Measurements from ENCODE around the gene UBE2E2. TPM values are rescaled to one million over a fixed set of nuclear protein-coding genes. Genes with fewer than 3 reads are reported as not detected.
A peak's percentile ranks its signal among the peaks of the same experiment; 100 is the strongest.
"Not testable (repeated sequence)": the region's sequence is repeated elsewhere in the genome, so short reads cannot be mapped to it uniquely, and the experiment has no call there.

UBE2E2 gene
- total RNA-seq, 1 donor from 2014 or later, result 89.8 TPM

DNA sequence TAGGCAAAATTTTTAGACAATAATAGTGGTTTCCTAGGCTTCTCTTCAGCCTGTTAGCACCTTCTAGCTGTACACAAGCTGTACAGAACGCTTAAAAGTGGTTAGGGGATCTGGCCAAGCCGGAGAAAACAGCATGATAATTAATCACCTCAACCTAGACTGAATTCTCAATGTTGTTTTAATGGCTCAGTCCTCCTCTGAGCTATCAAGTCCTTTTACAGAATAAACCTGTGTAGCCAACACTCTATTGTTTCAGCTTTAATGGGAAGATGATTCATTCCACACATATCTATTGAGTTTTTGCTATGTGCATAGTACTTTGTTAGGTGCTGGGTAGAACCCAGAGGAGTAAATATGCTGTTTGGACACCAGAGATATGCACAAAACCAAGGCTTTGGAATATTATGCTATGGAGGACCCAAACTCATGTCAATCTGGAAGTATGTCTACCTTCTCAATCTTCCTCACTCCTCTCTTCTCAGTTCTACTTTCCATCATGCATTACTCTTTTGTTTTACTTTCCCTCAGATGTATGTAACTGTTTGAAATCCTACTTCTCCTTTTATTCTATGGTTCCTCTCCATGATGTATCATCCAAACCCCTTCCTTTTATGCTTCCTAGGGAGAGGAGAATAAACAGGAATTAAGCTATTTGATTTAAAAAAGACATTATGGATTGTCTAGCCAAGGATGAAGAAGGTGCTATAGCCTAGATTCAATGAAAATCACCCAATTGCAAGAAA lies 27.6 kb upstream of the UBE2E2 start:
- H4K20me1 ChIP-seq (ENCODE audit: low read depth), result no peaks in the 10 kb centered on the region
- Mint-ChIP-seq H3K4me3 (no peak overlapping the region), H3K9me3 (peaks cover 3% of the 10 kb centered on the region), H3K36me3 (peaks cover 1% of the 10 kb centered on the region), H3K4me1 (peaks cover 2% of the 10 kb centered on the region), H3K27me3 (ENCODE audit: insufficient read depth, low read depth) (no peaks in the 10 kb centered on the region), H3K27ac (no peak overlapping the region)
- no peak overlapping the region for H2AFZ ChIP-seq (replicated peaks)
- no peaks in the 10 kb centered on the region for H3K79me2 ChIP-seq (ENCODE audit: low read depth)
- H3K4me2 ChIP-seq, result no peak overlapping the region
- no peaks in the 10 kb centered on the region for H3F3A ChIP-seq (ENCODE audit: low read depth)
- no peak overlapping the region for H3K9ac ChIP-seq
- no peak overlapping the region for H3K27ac ChIP-seq
- H3K9me3 ChIP-seq (ENCODE audit: low read depth), result no peaks in the 10 kb centered on the region
- DNase-seq (ENCODE audit: low spot score), result no peak
- H3K4me3 ChIP-seq, result no peak overlapping the region
- H3K27me3 ChIP-seq, result no peaks in the 10 kb centered on the region
- H3K36me3 ChIP-seq, result no peaks in the 10 kb centered on the region
- TF ChIP-seq EZH2phosphoT487 (IDR thresholded peaks at IDR 0.05) (no peak), EZH2 (IDR thresholded peaks at IDR 0.05) (no peak), CTCF (IDR thresholded peaks at IDR 0.05) (no peak)
- H3K4me1 ChIP-seq, result peaks cover 6% of the 10 kb centered on the region

GRCh38 chr3:23176839-23177238 lies 26.3 kb upstream of the UBE2E2 start:
- not testable (repeated sequence) for H3K9ac ChIP-seq; H3K36me3 ChIP-seq; H3K4me1 ChIP-seq; H3K4me2 ChIP-seq; H4K20me1 ChIP-seq (ENCODE audit: low read depth); H3K4me1 Mint-ChIP-seq; H3K27me3 Mint-ChIP-seq (ENCODE audit: insufficient read depth, low read depth); H3K4me3 Mint-ChIP-seq; H3K9me3 Mint-ChIP-seq; H3K4me3 ChIP-seq; H3K27me3 ChIP-seq; H3F3A ChIP-seq (ENCODE audit: low read depth); H2AFZ ChIP-seq (replicated peaks); DNase-seq (ENCODE audit: low spot score); H3K79me2 ChIP-seq (ENCODE audit: low read depth); H3K9me3 ChIP-seq (ENCODE audit: low read depth); H3K27ac Mint-ChIP-seq; H3K36me3 Mint-ChIP-seq; H3K27ac ChIP-seq

GRCh38 chr3:23182996-23183513 lies 20.1 kb upstream of the UBE2E2 start:
- TF ChIP-seq EZH2 (IDR thresholded peaks at IDR 0.05) (no peak), CTCF (IDR thresholded peaks at IDR 0.05) (no peak), EZH2phosphoT487 (IDR thresholded peaks at IDR 0.05) (no peak)
- Histone ChIP-seq H3K4me2 (no peak overlapping the region), H2AFZ (replicated peaks) (peak overlapping the region; percentile 23), H3F3A (ENCODE audit: low read depth) (no peaks in the 10 kb centered on the region), H3K36me3 (no peaks in the 10 kb centered on the region), H3K27me3 (no peaks in the 10 kb centered on the region), H3K79me2 (ENCODE audit: low read depth) (no peaks in the 10 kb centered on the region), H3K9me3 (ENCODE audit: low read depth) (no peaks in the 10 kb centered on the region), H3K4me1 (no peaks in the 10 kb centered on the region), H3K27ac (no peak overlapping the region), H3K9ac (no peak overlapping the region), H4K20me1 (ENCODE audit: low read depth) (no peaks in the 10 kb centered on the region), H3K4me3 (no peak overlapping the region)
- Mint-ChIP-seq H3K9me3 (no peaks in the 10 kb centered on the region), H3K27me3 (ENCODE audit: insufficient read depth, low read depth) (peaks cover 2% of the 10 kb centered on the region), H3K36me3 (no peaks in the 10 kb centered on the region), H3K4me3 (no peak overlapping the region), H3K4me1 (no peaks in the 10 kb centered on the region), H3K27ac (no peak overlapping the region)
- DNase-seq (ENCODE audit: low spot score), result no peak

DNA sequence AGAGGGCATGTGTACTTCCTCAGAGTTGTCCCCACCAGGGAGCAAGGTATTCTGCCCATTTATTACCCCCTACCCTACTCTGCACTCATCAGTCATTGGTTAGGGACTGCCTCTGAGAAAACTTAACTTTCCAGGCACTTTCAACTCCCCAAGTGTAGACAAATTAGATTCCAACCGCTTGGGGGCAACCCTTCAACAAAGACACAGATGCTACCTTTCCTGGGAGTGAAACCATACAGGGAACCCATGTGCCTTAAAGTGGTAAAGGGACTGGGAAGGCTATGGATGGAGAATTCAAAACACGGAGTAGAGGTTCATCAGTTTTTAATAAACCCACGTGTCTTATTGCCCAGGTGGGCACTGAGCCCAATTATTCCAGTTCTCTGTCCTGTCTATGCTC lies 19.4 kb upstream of the UBE2E2 start:
- peaks cover 2% of the 10 kb centered on the region for H3K27me3 Mint-ChIP-seq (ENCODE audit: insufficient read depth, low read depth)
- no peak for TF ChIP-seq EZH2phosphoT487 (IDR thresholded peaks at IDR 0.05)
- TF ChIP-seq EZH2 (IDR thresholded peaks at IDR 0.05), result no peak
- peak; percentile 73 for TF ChIP-seq CTCF (IDR thresholded peaks at IDR 0.05)
- no peaks in the 10 kb centered on the region for H3K27me3 ChIP-seq
- H3K4me1 ChIP-seq, result no peaks in the 10 kb centered on the region
- no peak overlapping the region for H3K27ac Mint-ChIP-seq
- H4K20me1 ChIP-seq (ENCODE audit: low read depth), result no peaks in the 10 kb centered on the region
- H3K9me3 ChIP-seq (ENCODE audit: low read depth), result no peaks in the 10 kb centered on the region
- H3K79me2 ChIP-seq (ENCODE audit: low read depth), result no peaks in the 10 kb centered on the region
- H3K27ac ChIP-seq, result no peak overlapping the region
- H3K4me1 Mint-ChIP-seq, result no peaks in the 10 kb centered on the region
- no peaks in the 10 kb centered on the region for H3K9me3 Mint-ChIP-seq
- H3K4me2 ChIP-seq, result no peak overlapping the region
- H3K4me3 ChIP-seq, result no peak overlapping the region
- peak overlapping the region; percentile 23 for H2AFZ ChIP-seq (replicated peaks)
- no peak overlapping the region for H3K9ac ChIP-seq
- no peaks in the 10 kb centered on the region for H3F3A ChIP-seq (ENCODE audit: low read depth)
- H3K36me3 Mint-ChIP-seq, result no peaks in the 10 kb centered on the region
- peak; percentile 76 for DNase-seq (ENCODE audit: low spot score)
- no peaks in the 10 kb centered on the region for H3K36me3 ChIP-seq
- no peak overlapping the region for H3K4me3 Mint-ChIP-seq
